IMR-90 (cell line): ENCODE data around the gene STX19.

Experiments used
- CTCF ChIP-seq: conservative IDR thresholded peaks from 2 replicates; pipeline ENCODE4 v1.5.1; 2012; ENCODE audit warnings: mild to moderate bottlenecking, low read depth, low read length, improper control_type of control experiment
- MAFK ChIP-seq: IDR thresholded peaks from 2 replicates; pipeline ENCODE4 v1.6.1; 2012; ENCODE audit warnings: low read depth, low read length, improper control_type of control experiment
- POLR2A ChIP-seq: IDR thresholded peaks from 2 replicates; pipeline ENCODE4 v1.6.1; 2012; ENCODE audit warnings: mild to moderate bottlenecking, low read depth, low read length

- TF ChIP-seq CTCF: no peak
- peak; percentile 80 for TF ChIP-seq POLR2A
- TF ChIP-seq MAFK: no peak
These were observed 48.3 kb downstream of the STX19 start, which contains the start of gene ARL13B for GRCh38 chr3:93979850-93980676.
